NCI-H446 treated with DMSO at 0.1 percent for 48 hours (cell line): ENCODE data around the gene OTUB2.
A peak's percentile ranks its signal among the peaks of the same experiment; 100 is the strongest.
"Not testable (repeated sequence)": the region's sequence is repeated elsewhere in the genome, so short reads cannot be mapped to it uniquely, and the experiment has no call there.

ENCODE experiments used
- DNase-seq: peaks from one replicate; lab custom pipeline; 2025; lab: John Stamatoyannopoulos, UW

The OTUB2 gene

DNA sequence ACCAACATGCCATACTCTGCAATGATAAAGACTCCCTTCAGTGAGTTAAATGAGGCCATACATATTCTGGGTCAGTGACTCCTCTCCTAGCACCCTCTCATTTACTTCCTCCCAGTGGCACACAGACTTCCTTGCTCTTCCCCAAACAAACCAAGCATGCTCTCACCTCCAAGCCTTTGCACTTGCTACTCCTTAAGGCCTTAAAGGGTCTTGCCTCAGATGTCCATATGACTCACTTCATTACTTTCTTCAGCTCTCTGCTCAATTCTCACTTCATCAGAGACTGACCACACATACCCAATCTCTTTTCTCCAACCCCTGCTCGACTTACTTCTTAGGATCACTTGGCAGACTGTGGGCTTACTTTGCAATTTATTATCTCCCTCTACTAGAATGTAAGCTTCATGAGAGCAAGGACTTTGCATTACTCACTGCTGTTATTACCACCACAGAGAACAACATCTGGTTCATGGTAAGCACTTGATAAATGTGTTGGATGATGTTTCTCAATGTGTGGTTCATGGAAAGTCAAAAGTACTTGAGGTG lies 32.1 kb downstream of the OTUB2 start:
- DNase-seq, result no peak

DNA sequence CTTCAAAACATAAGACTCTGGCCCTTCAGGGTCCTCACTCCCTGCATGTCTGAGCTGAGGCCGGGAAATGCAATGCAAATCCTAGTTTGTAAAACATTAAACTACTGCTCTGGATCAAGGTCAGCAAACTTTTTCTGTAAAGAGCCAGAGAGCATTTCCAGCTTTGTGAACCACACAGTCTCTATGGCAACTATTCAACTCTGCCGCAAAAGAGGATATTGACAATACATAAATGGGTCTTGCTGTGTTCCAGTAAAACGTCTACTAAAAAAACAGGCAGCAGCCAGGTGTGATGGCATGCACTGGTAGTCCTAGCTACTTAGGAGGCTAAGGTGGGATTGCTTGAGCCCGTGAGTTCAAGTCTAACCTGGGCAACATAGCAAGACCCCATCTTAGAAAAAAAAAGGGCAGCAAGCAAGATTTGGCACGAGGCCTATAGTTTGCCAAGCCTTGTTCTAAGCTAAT lies 32.6 kb downstream of the OTUB2 start:
- DNase-seq, result no peak

DNA sequence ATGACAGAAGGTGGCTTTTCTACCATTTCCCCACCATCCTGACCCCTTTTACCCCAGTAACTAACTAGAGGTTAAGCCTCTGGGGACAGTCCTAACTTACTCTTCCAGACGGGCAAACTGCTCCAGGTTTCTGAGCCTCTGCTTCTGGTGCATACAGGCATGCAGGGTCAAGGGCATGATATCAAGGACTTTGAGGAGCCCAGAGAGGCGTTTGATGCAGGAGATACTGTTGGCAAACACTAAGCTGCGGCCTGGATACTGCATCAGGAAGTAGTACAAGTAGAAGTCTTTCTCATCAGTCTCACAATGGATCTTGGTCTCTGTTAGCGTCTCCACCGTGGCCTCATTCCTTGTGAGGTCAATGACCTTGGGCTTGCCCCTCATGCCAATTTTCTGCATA lies 33.9 kb downstream of the OTUB2 start:
- no peak for DNase-seq

DNA sequence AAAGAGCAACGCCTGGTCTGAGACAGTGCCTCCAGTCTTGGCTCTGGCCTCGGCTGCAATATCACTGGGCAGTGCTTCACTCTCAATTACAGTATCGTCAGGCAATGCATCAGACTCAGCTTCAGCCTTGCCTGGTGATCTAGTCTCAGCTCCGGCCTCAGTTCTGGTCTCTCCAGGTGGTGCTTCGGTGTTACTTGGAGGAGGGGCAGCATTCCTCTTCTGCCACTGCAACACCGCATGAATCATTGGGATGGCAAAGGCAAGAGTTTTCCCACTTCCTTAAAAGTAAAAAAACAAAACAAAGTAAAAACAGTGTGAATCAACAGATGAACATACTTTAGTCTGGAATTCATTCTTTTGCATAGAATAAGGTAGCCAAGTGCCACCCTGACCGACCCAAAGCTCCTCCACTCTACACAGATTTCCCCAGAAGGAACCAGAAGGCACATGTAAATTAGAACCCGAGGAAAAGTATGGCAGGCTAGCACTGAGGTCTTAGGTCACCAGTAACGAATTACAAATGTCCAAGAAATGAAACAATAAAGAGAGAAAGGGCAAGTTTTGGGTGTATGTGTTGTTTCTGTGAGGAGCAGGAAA lies 36.3 kb downstream of the OTUB2 start:
- no peak for DNase-seq

DNA sequence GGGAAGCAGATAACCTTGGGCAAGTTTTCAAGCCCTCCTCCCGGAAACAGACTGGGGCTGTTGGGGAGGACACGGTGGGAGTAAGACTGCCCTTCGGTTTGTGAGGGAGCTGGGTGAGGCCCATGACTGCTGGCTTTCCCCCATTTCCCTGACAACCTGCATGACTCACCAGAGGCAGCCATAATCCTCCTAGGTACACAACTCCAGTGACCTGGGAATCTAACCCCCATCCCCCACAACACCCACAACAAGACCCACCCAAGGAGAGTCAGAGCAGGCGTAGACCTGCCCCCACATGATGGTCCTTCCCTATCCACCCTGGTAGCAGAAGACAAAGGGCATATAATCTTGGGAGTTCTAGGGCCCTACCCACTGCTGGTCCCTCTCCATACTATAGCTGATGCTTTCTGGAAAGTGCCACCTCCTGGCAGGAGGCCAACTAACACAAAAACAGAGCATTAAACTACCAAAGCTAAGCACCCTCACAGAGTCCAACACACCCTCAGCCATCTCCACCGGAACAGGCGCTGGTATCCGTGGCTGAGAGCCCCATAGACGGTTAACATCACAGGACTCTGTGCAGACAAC lies 40.0 kb downstream of the OTUB2 start:
- DNase-seq, result no peak

DNA sequence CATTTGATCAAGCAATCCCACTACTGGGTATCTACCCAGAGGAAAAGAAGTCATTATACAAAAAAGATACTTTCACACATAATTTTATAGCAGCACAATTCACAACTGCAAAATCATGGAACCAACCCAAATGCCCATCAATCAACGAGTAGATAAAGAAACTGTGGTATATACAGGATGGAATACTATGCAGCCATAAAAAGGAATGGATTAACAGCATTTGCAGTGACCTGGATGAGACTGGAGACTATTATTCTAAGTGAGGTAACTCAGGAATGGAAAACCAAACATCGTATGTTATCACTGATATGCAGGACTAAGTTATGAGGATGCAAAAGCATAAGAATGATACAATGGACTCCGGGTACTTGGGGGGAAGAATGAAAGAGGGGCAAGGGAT lies 45.9 kb downstream of the OTUB2 start:
- DNase-seq, result not testable (repeated sequence)

DNA sequence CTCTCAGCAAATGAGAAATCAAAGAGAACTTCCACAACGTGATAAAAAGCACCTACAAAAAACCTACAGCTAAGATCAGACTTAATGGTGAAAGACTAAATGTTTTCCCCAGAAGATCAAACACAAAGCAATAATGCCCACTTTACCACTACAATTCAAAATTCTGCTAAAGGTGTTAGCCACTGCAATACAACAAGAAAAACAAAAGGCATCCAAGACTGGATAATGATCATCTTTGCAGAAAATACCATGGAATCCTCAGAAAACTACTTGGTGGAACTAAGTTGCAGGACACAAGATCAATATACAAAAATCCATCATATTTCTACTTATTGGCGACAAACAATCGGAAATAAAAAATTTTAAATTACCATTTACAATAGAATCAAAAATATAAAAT lies 48.4 kb downstream of the OTUB2 start:
- no peak for DNase-seq

DNA sequence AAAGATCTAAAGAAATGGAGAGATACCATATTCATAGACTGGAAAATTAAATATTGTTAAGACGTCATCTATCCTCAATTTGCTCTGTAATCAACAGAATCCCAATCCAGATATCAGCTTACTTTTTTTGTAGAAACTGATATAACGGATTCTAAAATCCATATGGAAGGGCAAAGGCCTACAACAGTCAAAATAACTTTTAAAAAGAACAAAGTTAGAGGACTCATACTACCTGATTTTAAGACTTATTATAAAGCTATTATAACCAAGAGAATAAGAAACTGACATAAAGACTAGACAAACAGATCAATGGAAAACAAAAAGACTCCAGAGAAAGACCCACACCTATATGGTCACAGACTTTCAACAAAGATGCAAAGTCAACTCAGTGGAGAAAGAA lies 48.9 kb downstream of the OTUB2 start:
- DNase-seq, result no peak

DNA sequence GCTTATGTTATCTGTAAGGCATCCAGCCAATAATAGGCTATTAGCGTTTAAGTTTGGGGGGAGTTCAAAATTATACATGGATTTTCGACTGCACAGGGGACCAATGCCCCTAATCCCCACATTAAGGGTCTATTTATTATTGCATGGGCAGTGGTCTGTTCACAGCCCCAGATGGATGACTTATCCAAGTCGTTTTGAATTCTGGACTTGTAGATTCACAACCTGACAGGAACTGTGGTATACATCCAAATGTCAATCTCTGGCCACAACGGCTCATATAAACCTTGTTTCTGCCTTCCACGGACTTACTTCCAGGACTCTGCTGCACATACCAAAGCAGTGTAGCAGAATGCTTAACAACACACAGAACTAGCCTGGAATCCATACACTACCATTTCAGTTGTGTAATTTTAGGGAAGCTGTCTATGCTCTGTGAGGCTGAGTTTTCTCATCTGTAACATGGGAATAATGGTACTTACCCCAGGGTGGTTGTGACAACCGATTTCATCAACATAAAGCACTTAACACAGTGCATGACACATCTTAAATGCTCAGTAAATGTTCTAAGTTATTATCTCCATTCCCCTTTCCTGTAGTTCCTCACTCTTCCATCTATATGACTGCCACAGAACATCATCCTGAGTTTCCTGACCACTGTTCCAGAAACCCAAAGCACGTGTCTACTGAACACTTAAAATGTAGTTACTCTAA lies 51.1 kb downstream of the OTUB2 start:
- no peak for DNase-seq

DNA sequence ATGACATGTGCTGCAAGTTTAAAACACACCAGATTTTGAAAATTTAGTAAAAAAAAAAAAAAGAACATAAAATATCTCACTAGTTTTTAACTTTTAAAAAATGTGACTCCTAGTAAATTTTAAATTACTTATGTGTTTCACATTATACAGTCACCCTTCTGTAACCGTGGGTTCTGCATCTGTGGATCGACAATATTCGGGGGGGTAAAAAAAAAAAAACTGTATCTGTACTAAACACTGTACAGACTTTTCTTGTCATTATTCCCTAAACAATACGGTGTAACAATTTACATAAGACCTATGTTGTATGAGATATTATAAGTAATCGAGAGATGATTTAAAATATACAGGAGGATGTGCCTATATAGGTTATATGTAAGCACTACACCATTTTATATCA lies 51.7 kb downstream of the OTUB2 start:
- DNase-seq, result no peak

DNA sequence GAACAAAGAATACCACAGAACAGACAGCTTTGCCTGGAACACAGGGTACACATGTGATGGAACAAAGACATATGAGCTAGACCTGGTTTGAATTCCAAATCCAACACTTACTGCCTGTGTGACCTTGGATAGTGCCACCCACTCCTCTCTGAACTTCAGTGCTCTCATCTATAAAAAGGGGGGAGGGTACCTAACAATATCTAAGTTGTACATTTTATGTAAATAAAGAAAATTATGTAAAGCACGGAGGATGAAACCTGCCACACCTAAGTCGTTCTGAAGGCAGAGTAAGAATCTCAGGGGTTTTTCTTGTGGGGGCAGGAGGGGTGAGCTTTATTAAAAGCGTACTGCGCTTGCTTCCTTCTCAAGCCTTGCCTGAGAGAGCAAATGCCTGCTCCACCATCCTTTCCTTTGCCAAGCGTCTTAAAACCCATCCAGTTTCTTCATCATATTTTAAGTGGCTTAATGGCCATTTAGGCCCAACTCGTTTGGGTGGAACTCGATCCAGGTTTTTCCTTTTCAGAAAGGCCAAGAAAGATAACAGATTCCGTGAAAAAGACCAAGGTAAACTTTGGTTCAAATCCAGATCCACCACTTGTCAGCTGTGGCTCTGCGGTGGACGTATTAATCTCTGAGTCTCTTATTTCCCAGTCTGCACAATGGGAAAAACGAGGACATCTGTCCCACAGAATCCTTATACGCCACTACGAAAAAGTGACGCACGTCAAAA lies 53.9 kb downstream of the OTUB2 start:
- no peak for DNase-seq

DNA sequence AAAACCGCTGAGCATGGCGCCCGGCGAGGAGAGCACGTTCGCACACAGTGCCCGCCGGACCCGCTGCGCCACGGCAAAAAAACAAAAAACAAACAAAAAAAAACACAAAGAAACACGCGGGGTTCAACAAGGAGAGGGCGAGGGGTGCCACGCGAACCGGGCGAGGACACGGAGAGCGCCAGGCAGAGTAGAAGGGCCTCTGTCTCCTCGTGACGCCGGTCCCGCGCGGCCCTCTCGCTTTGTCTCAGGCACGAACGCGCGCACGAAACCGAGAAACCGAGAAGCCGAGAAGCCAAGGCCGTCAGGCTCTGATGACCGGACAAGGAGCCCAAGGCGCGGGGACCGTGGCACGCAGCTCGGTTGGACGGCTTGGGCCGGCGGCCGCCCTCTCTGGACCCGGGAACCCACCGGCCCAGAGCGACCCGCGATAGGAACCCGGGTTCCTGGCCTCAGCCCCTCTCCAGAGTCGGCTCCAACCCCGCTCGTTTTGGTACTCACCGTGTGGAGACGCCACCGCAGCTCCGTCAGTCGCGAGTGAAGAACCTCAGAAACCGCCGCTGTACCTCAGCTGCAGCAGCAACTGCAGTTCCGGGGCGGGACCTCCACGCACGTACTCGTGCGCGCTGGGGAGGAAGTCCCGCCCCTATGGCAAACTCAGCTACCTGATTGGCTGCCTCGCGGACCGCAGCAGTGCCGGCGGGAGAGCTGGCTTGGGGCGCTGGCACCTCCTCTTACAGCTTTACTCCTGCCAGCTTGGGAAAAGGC lies 54.7 kb downstream of the OTUB2 start, which contains the start of the genes DDX24 and IFI27L1:
Gene DDX24, minus strand, starts transcription at position 582 of the 765 bp plus-strand sequence. CDS start 1,460 bp downstream, outside the sequence.
Gene IFI27L1, plus strand, starts transcription at position 690 of the 765 bp plus-strand sequence. CDS start 15,628 bp downstream, outside the sequence.
- DNase-seq, result peak; percentile 90

DNA sequence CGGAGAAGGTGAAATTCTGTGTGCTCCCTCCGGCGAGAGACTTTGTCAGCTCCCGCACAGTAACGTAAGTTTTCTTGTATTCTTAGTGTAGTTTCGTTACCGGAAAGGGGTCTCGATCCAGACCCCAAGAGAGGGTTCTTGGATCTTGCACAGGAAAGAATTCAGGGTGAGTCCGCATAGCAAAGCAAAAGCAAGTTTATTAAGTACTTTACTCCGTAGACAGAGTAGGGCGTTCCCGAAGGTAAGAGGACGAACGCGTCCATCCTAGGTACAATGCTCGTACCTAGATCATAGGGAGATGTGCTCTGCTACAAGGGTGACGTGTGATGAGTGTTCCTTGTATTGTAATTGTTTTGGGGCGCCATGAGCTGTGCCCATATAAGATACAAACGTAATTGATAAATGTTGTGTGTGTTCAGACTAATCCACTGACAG lies 55.3 kb downstream of the OTUB2 start:
- no peak for DNase-seq

DNA sequence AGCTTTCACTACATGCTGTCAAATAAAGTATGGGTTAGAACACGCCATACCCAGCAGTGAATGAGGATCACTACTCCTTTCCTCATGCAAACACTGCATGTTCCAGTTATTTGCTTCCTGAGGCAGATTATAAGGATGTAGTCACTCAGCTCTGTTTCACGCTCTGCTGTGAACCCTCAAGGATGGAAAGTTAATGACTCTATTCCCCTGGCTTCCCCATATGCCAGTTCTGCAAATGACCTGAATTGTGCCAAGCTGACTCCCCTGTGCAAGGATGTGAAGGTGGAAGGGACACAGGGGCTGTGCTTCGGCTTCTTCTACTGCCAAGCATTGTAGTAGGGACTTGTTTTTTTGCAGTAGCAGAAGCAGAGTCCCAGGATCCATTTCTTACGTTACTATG lies 61.8 kb downstream of the OTUB2 start:
- no peak for DNase-seq

DNA sequence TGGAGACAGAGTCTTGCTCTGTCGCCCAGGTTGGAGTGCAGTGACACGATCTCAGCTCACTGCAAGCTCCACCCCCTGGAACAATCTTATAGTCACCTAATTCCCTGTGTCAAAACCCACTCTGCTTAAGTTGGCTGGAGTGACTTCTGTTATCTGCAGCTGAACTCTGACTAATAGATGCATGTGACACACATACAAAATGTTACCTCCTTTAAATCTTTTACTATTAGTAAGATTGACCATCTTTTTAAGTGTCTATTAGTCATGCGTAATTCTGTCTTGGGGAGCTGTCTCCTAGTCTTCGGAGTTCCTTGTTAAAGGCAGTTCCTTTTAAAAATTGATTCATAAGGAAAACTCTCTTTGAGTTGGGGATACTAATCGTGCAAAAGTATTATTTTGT lies 62.4 kb downstream of the OTUB2 start:
- DNase-seq, result no peak

DNA sequence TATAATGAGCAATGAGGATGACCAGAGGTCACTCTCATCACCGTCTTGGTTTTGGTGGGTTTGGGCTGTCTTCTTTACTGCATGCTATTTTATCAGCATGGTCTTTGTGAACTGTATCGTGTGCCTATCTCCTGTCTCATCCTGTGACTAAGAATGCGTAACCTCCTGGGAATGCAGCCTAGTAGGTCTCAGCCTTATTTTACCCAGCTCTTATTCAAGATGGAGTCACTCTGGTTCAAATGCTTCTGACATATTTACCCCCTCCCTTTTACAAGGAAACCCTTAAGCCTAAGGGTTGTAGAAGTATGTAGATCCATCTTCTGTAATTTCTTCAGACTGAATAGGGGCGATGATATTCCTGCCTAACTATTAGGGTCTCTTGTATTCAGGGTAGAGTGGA lies 63.3 kb downstream of the OTUB2 start:
- no peak for DNase-seq

DNA sequence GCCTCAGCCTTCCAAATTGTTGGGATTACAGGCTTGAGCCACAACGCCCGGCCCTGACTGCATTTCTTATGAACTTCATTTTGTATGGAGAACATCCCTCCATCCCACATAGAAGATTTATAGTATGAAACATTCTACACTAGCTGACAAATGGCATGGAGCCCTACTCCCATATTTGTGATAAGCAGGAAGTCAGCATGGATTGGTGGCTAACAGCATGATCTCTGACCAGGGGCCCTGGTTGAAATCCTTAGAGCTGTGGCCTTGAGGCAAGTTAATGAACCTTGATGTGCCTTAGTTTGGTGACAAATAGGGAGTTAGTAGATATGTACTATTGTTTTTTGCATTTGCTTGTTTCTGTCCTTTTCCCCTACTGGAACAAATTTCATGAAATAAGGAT lies 67.3 kb downstream of the OTUB2 start:
- DNase-seq, result no peak

DNA sequence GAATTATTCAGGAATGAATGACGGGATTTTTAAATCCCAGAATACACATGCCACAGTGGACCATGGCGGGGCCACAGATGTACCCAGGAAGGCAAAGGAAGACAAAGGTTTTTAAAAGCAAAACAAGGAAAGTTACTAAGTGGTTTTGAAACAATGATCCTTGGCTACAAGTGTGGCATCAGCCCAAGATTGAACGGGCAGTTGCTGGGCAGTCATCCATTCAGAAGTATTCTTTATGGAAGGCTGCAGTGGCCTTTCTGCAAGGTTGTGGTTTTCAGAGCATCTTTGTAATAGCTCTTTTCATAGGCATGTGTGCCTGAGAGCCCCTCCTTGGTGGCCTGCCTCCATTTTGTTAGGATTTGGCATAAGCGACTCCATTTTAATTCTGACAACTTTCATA lies 71.0 kb downstream of the OTUB2 start:
- DNase-seq, result no peak
